ENCODE data around the gene WNK2.

DNA sequence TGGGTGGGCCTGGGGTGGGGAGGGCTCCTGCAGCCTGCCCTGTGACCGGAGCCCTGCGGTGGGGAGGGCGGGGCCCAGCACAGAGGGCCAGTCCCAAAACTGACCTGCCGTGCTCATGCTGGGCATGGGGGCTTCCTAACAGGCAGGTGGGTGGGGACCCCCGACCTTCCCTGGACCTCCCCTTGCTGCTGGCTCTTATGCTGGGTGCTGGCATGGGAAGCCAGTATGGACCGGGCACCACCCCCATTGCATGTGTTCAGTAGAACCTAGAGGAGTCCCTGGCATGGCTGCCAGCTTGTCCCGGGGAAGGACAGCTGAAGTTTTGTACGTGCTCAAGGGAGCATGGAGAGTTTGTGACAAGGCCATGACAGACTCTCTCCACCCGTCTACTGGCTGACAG lies 37.1 kb downstream of the WNK2 start:
- TF ChIP-seq POLR2A (IDR thresholded peaks at IDR 0.05; ENCODE audit: extremely low read depth, insufficient read length) (no peak), CTCF (IDR thresholded peaks at IDR 0.05; ENCODE audit: low read depth, low read length) (no peak)
